HG02981 (cell line): ENCODE data around the gene RNFT2.
A peak's percentile ranks its signal among the peaks of the same experiment; 100 is the strongest.
"Not testable (repeated sequence)": the region's sequence is repeated elsewhere in the genome, so short reads cannot be mapped to it uniquely, and the experiment has no call there.

Experiments
- ATAC-seq: cut with Tn5 transposase; IDR thresholded peaks from one replicate; pipeline ENCODE4 v1.9.1; 2021; ENCODE audit warnings: mild to moderate bottlenecking, moderate library complexity; ENCODE audit not compliant: unreplicated experiment

RNFT2 gene

GRCh38 chr12:116789562-116789961 lies 51.4 kb downstream of the RNFT2 start:
- ATAC-seq = not testable (repeated sequence)

GRCh38 chr12:116790066-116790465 lies 52.0 kb downstream of the RNFT2 start:
- ATAC-seq = no peak

GRCh38 chr12:116792403-116792802 lies 54.3 kb downstream of the RNFT2 start:
- ATAC-seq = no peak

- ATAC-seq = no peak
Observed at GRCh38 chr12:116794725-116795124, 56.6 kb downstream of the RNFT2 start.

- ATAC-seq = no peak
Observed at GRCh38 chr12:116797885-116798284, 59.8 kb downstream of the RNFT2 start.

GRCh38 chr12:116798719-116799118 lies 60.6 kb downstream of the RNFT2 start:
- ATAC-seq = no peak

GRCh38 chr12:116799955-116800354 lies 61.8 kb downstream of the RNFT2 start:
- ATAC-seq = no peak

- ATAC-seq = no peak
Observed at GRCh38 chr12:116800918-116801317, 62.8 kb downstream of the RNFT2 start.

GRCh38 chr12:116802018-116802417 lies 63.9 kb downstream of the RNFT2 start:
- ATAC-seq = no peak

GRCh38 chr12:116803013-116803736 lies 65.1 kb downstream of the RNFT2 start:
- peak; percentile 52 for ATAC-seq

GRCh38 chr12:116804051-116804450 lies 65.9 kb downstream of the RNFT2 start:
- no peak for ATAC-seq

GRCh38 chr12:116806845-116807440 lies 68.8 kb downstream of the RNFT2 start:
- ATAC-seq = no peak

- no peak for ATAC-seq
Observed at GRCh38 chr12:116807546-116807945, 69.4 kb downstream of the RNFT2 start.

- ATAC-seq = no peak
Observed at GRCh38 chr12:116808113-116809105, 70.3 kb downstream of the RNFT2 start.

GRCh38 chr12:116812238-116812637 lies 74.1 kb downstream of the RNFT2 start:
- ATAC-seq = no peak

- no peak for ATAC-seq
Observed at GRCh38 chr12:116813271-116814041, 75.3 kb downstream of the RNFT2 start.

GRCh38 chr12:116814766-116815165 lies 76.7 kb downstream of the RNFT2 start:
- ATAC-seq = not testable (repeated sequence)

- peak; percentile 13 for ATAC-seq
Observed at GRCh38 chr12:116818341-116818856, 80.3 kb downstream of the RNFT2 start.

- peak; percentile 89 for ATAC-seq
Observed at GRCh38 chr12:116818948-116819832, 81.1 kb downstream of the RNFT2 start.
